Measurements from ENCODE around the gene MMADHC.

Gene MMADHC

GRCh38 chr2:149564983-149565382 is 22.6 kb downstream of the MMADHC start:
- H3K36me3 ChIP-seq (ENCODE audit: control insufficient read depth, insufficient read depth, low read length): no peaks in the 10 kb centered on the region
- no peak overlapping the region for H3K4me3 ChIP-seq (ENCODE audit: low read length)
- peaks cover 4% of the 10 kb centered on the region for H3K4me1 ChIP-seq (ENCODE audit: control insufficient read depth, insufficient read depth, low read length)
- no peak overlapping the region for H3K9ac ChIP-seq (ENCODE audit: low read length)
- H3K27me3 ChIP-seq (ENCODE audit: control insufficient read depth, insufficient read depth, low read length): no peaks in the 10 kb centered on the region
- no peaks in the 10 kb centered on the region for H3K9me3 ChIP-seq (ENCODE audit: control insufficient read depth, low read length)

- Histone ChIP-seq H3K27me3 (ENCODE audit: control insufficient read depth, insufficient read depth, low read length) (no peaks in the 10 kb centered on the region), H3K4me1 (ENCODE audit: control insufficient read depth, insufficient read depth, low read length) (peaks cover 4% of the 10 kb centered on the region), H3K4me3 (ENCODE audit: low read length) (no peak overlapping the region)
These were observed 23.5 kb downstream of the MMADHC start for GRCh38 chr2:149564097-149564496.

GRCh38 chr2:149562324-149562723 is 25.3 kb downstream of the MMADHC start:
- Histone ChIP-seq H3K27me3 (ENCODE audit: control insufficient read depth, insufficient read depth, low read length) (no peaks in the 10 kb centered on the region), H3K36me3 (ENCODE audit: control insufficient read depth, insufficient read depth, low read length) (no peaks in the 10 kb centered on the region), H3K4me1 (ENCODE audit: control insufficient read depth, insufficient read depth, low read length) (peaks cover 4% of the 10 kb centered on the region), H3K9ac (ENCODE audit: low read length) (no peak overlapping the region), H3K4me3 (ENCODE audit: low read length) (no peak overlapping the region), H3K9me3 (ENCODE audit: control insufficient read depth, low read length) (no peaks in the 10 kb centered on the region)

More at GRCh38 chr2:149564097-149564496, 23.5 kb downstream of the MMADHC start:
- no peaks in the 10 kb centered on the region for H3K36me3 ChIP-seq (ENCODE audit: control insufficient read depth, insufficient read depth, low read length)
- no peaks in the 10 kb centered on the region for H3K9me3 ChIP-seq (ENCODE audit: control insufficient read depth, low read length)
- no peak overlapping the region for H3K9ac ChIP-seq (ENCODE audit: low read length)

- H3K4me3 ChIP-seq (ENCODE audit: low read length): no peak overlapping the region
- peaks cover 4% of the 10 kb centered on the region for H3K4me1 ChIP-seq (ENCODE audit: control insufficient read depth, insufficient read depth, low read length)
- no peaks in the 10 kb centered on the region for H3K36me3 ChIP-seq (ENCODE audit: control insufficient read depth, insufficient read depth, low read length)
- H3K9me3 ChIP-seq (ENCODE audit: control insufficient read depth, low read length): no peaks in the 10 kb centered on the region
- H3K9ac ChIP-seq (ENCODE audit: low read length): no peak overlapping the region
- no peaks in the 10 kb centered on the region for H3K27me3 ChIP-seq (ENCODE audit: control insufficient read depth, insufficient read depth, low read length)
These were observed 26.2 kb downstream of the MMADHC start for GRCh38 chr2:149561309-149561926.

- Histone ChIP-seq H3K36me3 (ENCODE audit: control insufficient read depth, insufficient read depth, low read length) (no peaks in the 10 kb centered on the region), H3K4me1 (ENCODE audit: control insufficient read depth, insufficient read depth, low read length) (peaks cover 4% of the 10 kb centered on the region), H3K4me3 (ENCODE audit: low read length) (no peak overlapping the region), H3K27me3 (ENCODE audit: control insufficient read depth, insufficient read depth, low read length) (no peaks in the 10 kb centered on the region), H3K9ac (ENCODE audit: low read length) (no peak overlapping the region), H3K9me3 (ENCODE audit: control insufficient read depth, low read length) (no peaks in the 10 kb centered on the region)
These were observed 28.1 kb downstream of the MMADHC start for GRCh38 chr2:149559341-149560068.

- H3K4me1 ChIP-seq (ENCODE audit: control insufficient read depth, insufficient read depth, low read length): peaks cover under 1% of the 10 kb centered on the region
- H3K9me3 ChIP-seq (ENCODE audit: control insufficient read depth, low read length): no peaks in the 10 kb centered on the region
- H3K4me3 ChIP-seq (ENCODE audit: low read length): no peak overlapping the region
- H3K36me3 ChIP-seq (ENCODE audit: control insufficient read depth, insufficient read depth, low read length): no peaks in the 10 kb centered on the region
- no peak overlapping the region for H3K9ac ChIP-seq (ENCODE audit: low read length)
- H3K27me3 ChIP-seq (ENCODE audit: control insufficient read depth, insufficient read depth, low read length): no peaks in the 10 kb centered on the region
These were observed 31.1 kb downstream of the MMADHC start for GRCh38 chr2:149556452-149556851.

GRCh38 chr2:149552830-149553229 is 34.7 kb downstream of the MMADHC start:
- no peaks in the 10 kb centered on the region for H3K27me3 ChIP-seq (ENCODE audit: control insufficient read depth, insufficient read depth, low read length)
- no peak overlapping the region for H3K9ac ChIP-seq (ENCODE audit: low read length)
- no peak overlapping the region for H3K4me3 ChIP-seq (ENCODE audit: low read length)
- no peaks in the 10 kb centered on the region for H3K4me1 ChIP-seq (ENCODE audit: control insufficient read depth, insufficient read depth, low read length)
- no peaks in the 10 kb centered on the region for H3K9me3 ChIP-seq (ENCODE audit: control insufficient read depth, low read length)
- H3K36me3 ChIP-seq (ENCODE audit: control insufficient read depth, insufficient read depth, low read length): no peaks in the 10 kb centered on the region

GRCh38 chr2:149552226-149552625 is 35.3 kb downstream of the MMADHC start:
- Histone ChIP-seq H3K4me1 (ENCODE audit: control insufficient read depth, insufficient read depth, low read length) (no peaks in the 10 kb centered on the region), H3K4me3 (ENCODE audit: low read length) (no peak overlapping the region), H3K27me3 (ENCODE audit: control insufficient read depth, insufficient read depth, low read length) (no peaks in the 10 kb centered on the region), H3K9ac (ENCODE audit: low read length) (no peak overlapping the region), H3K9me3 (ENCODE audit: control insufficient read depth, low read length) (no peaks in the 10 kb centered on the region), H3K36me3 (ENCODE audit: control insufficient read depth, insufficient read depth, low read length) (no peaks in the 10 kb centered on the region)

- H3K4me1 ChIP-seq (ENCODE audit: control insufficient read depth, insufficient read depth, low read length): no peaks in the 10 kb centered on the region
- H3K36me3 ChIP-seq (ENCODE audit: control insufficient read depth, insufficient read depth, low read length): no peaks in the 10 kb centered on the region
- H3K9ac ChIP-seq (ENCODE audit: low read length): no peak overlapping the region
- H3K9me3 ChIP-seq (ENCODE audit: control insufficient read depth, low read length): no peaks in the 10 kb centered on the region
- H3K27me3 ChIP-seq (ENCODE audit: control insufficient read depth, insufficient read depth, low read length): no peaks in the 10 kb centered on the region
- H3K4me3 ChIP-seq (ENCODE audit: low read length): no peak overlapping the region
These were observed 42.9 kb downstream of the MMADHC start for GRCh38 chr2:149544692-149545091.

- H3K36me3 ChIP-seq (ENCODE audit: control insufficient read depth, insufficient read depth, low read length): no peaks in the 10 kb centered on the region
- no peak overlapping the region for H3K9ac ChIP-seq (ENCODE audit: low read length)
- H3K4me3 ChIP-seq (ENCODE audit: low read length): no peak overlapping the region
- no peaks in the 10 kb centered on the region for H3K9me3 ChIP-seq (ENCODE audit: control insufficient read depth, low read length)
- no peaks in the 10 kb centered on the region for H3K4me1 ChIP-seq (ENCODE audit: control insufficient read depth, insufficient read depth, low read length)
- no peaks in the 10 kb centered on the region for H3K27me3 ChIP-seq (ENCODE audit: control insufficient read depth, insufficient read depth, low read length)
These were observed 43.7 kb downstream of the MMADHC start for GRCh38 chr2:149543845-149544244.

GRCh38 chr2:149540138-149540537 is 47.4 kb downstream of the MMADHC start:
- no peak overlapping the region for H3K4me3 ChIP-seq (ENCODE audit: low read length)
- H3K9me3 ChIP-seq (ENCODE audit: control insufficient read depth, low read length): no peaks in the 10 kb centered on the region
- no peaks in the 10 kb centered on the region for H3K36me3 ChIP-seq (ENCODE audit: control insufficient read depth, insufficient read depth, low read length)
- H3K9ac ChIP-seq (ENCODE audit: low read length): no peak overlapping the region
- no peaks in the 10 kb centered on the region for H3K4me1 ChIP-seq (ENCODE audit: control insufficient read depth, insufficient read depth, low read length)
- H3K27me3 ChIP-seq (ENCODE audit: control insufficient read depth, insufficient read depth, low read length): no peaks in the 10 kb centered on the region

GRCh38 chr2:149538138-149538833 is 49.3 kb downstream of the MMADHC start:
- Histone ChIP-seq H3K9me3 (ENCODE audit: control insufficient read depth, low read length) (no peaks in the 10 kb centered on the region), H3K4me1 (ENCODE audit: control insufficient read depth, insufficient read depth, low read length) (no peaks in the 10 kb centered on the region), H3K4me3 (ENCODE audit: low read length) (no peak overlapping the region), H3K9ac (ENCODE audit: low read length) (no peak overlapping the region), H3K36me3 (ENCODE audit: control insufficient read depth, insufficient read depth, low read length) (no peaks in the 10 kb centered on the region), H3K27me3 (ENCODE audit: control insufficient read depth, insufficient read depth, low read length) (no peaks in the 10 kb centered on the region)
